ENCODE results near the gene OXTR.

OXTR gene

DNA sequence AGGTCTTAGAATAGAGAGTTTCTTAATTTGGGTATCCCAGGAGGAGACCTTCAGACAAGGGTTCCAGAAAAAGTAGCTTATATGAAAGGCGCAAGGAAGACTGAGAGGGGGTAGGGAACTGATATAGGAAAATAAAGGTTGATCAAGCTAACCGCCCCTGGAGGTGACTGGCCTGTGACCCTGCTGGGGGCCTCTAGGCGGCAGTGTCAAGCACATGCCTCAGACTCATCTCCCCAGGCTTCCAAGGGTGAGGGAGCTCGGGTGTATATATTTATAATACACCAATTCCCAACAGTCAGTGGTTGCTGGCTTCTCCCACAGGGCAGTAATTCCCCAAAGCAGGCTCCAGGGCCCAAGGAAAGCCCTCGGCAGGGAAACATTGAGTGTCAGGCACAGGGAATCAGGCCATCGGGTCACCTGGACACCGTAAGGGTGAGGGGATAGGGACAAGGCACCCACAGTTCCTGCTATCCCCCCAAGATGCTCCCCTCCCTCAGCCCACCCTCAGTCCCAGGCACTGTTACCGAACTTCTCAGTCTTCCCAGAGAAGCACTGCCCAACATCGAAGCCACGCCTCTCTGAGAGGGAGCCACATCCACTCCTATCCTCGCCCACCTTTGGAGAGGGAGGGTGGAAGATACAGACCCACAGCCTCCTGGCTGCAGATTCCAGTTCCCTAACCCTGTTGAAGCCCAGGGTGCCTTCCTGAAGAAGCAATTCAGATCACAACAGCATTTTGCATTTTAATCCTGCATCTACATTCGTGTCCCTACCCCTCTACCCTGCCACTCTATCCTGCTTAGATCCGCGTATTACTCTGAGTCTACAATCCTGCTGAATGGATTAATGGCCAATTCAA lies 55.3 kb downstream of the OXTR start:
- no peaks in the 10 kb centered on the region for H4K20me1 ChIP-seq
- no peaks in the 10 kb centered on the region for H3K9me3 ChIP-seq
- H3K4me1 ChIP-seq = peaks cover 25% of the 10 kb centered on the region
- H3K4me3 ChIP-seq = no peak overlapping the region
- no peaks in the 10 kb centered on the region for H3K36me3 ChIP-seq
- no peak overlapping the region for H3K27ac ChIP-seq
- no peak overlapping the region for H3K9ac ChIP-seq
- TF ChIP-seq Cebpa-rat (IDR thresholded peaks at IDR 0.05) = no peak
- H3K4me2 ChIP-seq = no peak overlapping the region
- no peaks in the 10 kb centered on the region; the same call in 1 of the 2 replicates for H3K27me3 ChIP-seq

DNA sequence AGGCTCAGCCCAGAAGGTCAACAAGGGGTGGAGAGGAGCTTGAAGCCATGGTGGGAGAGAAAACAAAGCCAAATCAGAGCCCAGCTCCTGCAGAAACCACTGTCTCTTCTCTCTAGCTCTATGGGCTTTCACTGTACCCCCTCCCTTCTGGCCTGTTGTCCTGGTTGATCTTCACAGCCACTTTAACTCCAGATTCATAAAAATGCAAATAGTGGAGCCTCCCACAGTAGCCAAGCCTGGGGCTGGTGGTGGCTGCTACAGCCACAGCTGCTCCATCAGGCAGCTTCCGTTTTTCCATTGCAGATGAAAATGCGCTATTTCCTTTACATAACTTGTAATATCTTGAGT lies 56.5 kb downstream of the OXTR start:
- no peak for TF ChIP-seq Cebpa-rat (IDR thresholded peaks at IDR 0.05)
- 0 out of 2 replicates have a peak overlapping the region, but pooled peaks have one; percentile 37 for H3K27ac ChIP-seq
- H3K36me3 ChIP-seq = no peaks in the 10 kb centered on the region
- H3K27me3 ChIP-seq = no peaks in the 10 kb centered on the region; the same call in 1 of the 2 replicates
- no peaks in the 10 kb centered on the region for H4K20me1 ChIP-seq
- H3K9ac ChIP-seq = no peak overlapping the region
- no peak overlapping the region for H3K4me3 ChIP-seq
- peaks cover 29% of the 10 kb centered on the region for H3K4me1 ChIP-seq
- H3K4me2 ChIP-seq = peak overlapping the region; percentile 44
- no peaks in the 10 kb centered on the region for H3K9me3 ChIP-seq

DNA sequence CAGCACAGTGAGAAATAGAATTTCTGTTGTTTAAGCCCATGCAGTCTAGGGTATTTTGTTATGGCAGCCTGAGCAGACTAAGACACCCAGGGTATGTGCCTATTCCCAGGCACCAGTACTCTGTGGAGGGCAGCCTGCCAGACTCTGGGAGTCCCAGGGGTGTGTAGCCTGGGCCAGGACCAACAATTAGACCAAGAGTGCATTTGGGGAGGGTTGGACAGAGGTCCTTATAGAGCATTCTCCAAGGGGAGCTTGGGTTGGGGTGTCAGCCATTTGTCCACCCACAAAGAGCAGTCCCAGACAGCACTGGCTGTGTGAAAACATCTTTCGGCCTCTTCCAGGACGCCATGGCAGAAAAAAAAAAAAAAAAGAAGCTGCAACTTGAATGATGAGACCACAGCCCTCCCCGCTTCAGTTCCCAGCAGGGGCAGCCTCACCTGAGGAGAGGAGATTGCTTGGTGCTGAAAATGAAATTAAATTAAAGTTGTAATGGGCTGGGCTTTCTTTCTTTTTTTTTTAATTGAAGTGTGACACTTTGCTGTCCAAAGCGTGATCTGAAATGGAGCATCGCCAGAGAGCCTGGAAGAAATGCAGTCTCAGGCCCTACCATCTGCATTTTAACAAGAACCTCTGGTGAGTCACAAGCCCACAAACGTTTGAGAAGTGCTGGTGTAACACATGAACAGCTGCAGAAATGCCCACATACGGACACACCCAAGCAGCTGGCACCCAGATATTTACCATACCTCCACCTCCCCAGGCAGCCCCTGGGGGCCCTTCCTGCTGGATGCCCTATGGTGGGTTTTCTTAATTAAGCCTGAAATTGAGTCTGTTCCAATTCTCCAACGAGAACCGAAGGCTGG lies 57.1 kb downstream of the OXTR start:
- H3K9ac ChIP-seq = no peak overlapping the region
- no peaks in the 10 kb centered on the region for H3K9me3 ChIP-seq
- no peaks in the 10 kb centered on the region for H3K36me3 ChIP-seq
- H3K4me1 ChIP-seq = peaks cover 29% of the 10 kb centered on the region
- H4K20me1 ChIP-seq = no peaks in the 10 kb centered on the region
- H3K27ac ChIP-seq = peak overlapping the region; percentile 37; the same call in 1 of the 2 replicates
- no peak for TF ChIP-seq Cebpa-rat (IDR thresholded peaks at IDR 0.05)
- H3K27me3 ChIP-seq = no peaks in the 10 kb centered on the region; the same call in 1 of the 2 replicates
- H3K4me2 ChIP-seq = peak overlapping the region; percentile 44
- H3K4me3 ChIP-seq = no peak overlapping the region

DNA sequence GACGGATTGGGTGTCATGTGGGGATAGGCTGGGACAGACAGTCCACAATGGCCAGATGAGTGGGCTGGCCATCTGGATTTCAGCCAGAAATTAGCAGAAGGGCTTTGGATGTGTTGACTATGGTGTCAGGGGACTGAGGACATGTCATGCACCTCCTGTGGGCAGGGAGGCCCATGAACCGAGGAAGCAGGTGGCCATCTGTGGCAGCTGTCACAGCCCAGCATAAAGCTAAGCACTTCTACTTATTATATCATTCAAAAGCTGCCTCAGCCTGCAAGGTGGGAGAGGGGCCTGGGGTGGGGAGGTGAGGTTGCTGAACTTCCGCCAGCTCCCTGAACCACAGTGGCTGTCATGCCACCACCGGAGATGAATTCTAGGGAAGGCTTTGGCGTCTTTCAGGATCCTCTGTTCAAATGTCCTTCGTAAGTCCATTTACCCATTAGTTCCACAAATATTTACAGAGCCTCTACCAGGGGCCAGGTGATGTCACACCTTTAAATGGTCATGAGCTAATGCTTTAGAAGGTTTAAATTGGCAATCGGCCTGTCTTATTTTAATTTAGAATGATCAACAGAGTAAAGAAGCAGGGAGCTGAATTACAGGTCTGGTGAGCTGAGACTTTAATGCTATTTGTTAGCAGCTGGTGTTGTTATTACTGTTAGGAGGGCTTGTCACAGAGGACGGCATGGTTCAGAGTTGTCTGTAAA lies 59.5 kb downstream of the OXTR start:
- Histone ChIP-seq H3K27me3 (no peaks in the 10 kb centered on the region; the same call in 1 of the 2 replicates), H3K4me2 (no peak overlapping the region), H3K27ac (no peak overlapping the region), H3K9me3 (peaks cover 9% of the 10 kb centered on the region), H3K9ac (no peak overlapping the region), H3K4me3 (no peak overlapping the region), H3K36me3 (no peaks in the 10 kb centered on the region), H3K4me1 (peaks cover 29% of the 10 kb centered on the region), H4K20me1 (no peaks in the 10 kb centered on the region)
- no peak for TF ChIP-seq Cebpa-rat (IDR thresholded peaks at IDR 0.05)

DNA sequence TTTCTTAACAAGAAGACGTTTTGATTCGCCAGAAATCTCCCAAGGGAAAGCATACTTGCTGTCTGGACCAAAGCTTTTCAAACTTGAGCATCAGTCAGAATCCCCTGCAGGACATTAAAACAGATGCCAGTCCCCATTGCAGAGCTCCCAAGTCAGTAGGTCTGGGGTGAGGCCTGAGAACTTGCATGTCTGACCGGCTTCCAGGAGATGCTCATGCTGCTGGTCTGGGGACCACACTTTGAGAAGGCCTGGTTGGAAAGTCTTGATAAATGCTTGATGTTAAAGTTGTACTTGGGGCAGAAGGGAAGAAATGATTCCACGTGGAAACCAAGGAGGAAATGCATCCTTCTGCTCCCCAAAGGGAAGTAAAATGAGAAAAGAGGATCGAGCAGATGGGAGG lies 60.1 kb downstream of the OXTR start:
- H4K20me1 ChIP-seq = no peaks in the 10 kb centered on the region
- no peak for TF ChIP-seq Cebpa-rat (IDR thresholded peaks at IDR 0.05)
- peaks cover 9% of the 10 kb centered on the region for H3K9me3 ChIP-seq
- no peak overlapping the region for H3K4me2 ChIP-seq
- no peak overlapping the region for H3K27ac ChIP-seq
- H3K9ac ChIP-seq = no peak overlapping the region
- H3K27me3 ChIP-seq = no peaks in the 10 kb centered on the region; the same call in 1 of the 2 replicates
- H3K4me1 ChIP-seq = peaks cover 29% of the 10 kb centered on the region
- no peak overlapping the region for H3K4me3 ChIP-seq
- no peaks in the 10 kb centered on the region for H3K36me3 ChIP-seq

DNA sequence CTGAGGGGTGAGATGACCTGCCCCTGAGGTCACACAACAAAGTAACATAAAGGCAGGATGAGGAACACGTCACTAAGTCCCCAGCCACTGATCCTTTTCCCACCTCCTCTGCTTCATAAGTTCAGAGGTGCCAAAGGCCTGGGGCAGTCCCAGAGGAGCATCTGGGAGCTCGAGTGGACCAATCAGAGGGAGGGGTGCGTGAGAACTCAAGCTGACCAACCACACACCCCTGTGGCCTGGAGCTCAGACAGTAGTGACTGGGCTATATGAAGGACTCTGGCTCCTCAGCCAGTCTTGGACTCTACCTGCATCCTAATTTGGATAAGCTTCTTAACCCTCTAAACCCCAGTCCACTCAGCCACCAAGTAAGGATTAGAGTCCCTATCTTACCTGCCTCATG lies 63.8 kb downstream of the OXTR start:
- Histone ChIP-seq H3K27ac (no peak overlapping the region), H3K4me3 (no peak overlapping the region), H3K4me1 (peaks cover 13% of the 10 kb centered on the region), H3K4me2 (no peak overlapping the region), H3K9me3 (peaks cover 22% of the 10 kb centered on the region), H3K36me3 (no peaks in the 10 kb centered on the region), H4K20me1 (no peaks in the 10 kb centered on the region), H3K27me3 (no peaks in the 10 kb centered on the region), H3K9ac (no peak overlapping the region)
- TF ChIP-seq Cebpa-rat (IDR thresholded peaks at IDR 0.05) = no peak

DNA sequence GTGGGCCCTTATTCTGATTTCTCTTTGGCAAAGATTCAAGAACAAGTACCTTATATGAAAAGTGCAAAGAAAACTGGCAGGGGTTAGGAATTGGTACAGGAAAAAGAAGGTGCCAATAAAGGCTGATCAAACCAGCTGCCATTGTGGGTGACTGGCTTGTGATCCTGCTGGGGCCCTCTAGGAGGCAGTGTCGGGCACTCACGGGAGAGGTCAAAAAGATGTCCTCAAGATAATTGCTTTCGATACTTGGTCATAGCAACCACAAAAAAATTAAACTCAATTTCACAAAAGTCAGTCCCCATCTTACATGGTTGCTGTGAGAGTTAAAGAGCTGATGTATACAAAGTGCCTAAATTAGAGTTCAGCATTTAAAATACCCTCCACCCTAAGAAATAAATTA lies 66.9 kb downstream of the OXTR start:
- Histone ChIP-seq H3K36me3 (no peaks in the 10 kb centered on the region), H3K9me3 (peaks cover 53% of the 10 kb centered on the region), H3K4me1 (no peaks in the 10 kb centered on the region), H3K27me3 (no peaks in the 10 kb centered on the region), H3K4me3 (no peak overlapping the region), H3K27ac (no peak overlapping the region), H4K20me1 (no peaks in the 10 kb centered on the region), H3K9ac (no peak overlapping the region), H3K4me2 (no peak overlapping the region)
- no peak for TF ChIP-seq Cebpa-rat (IDR thresholded peaks at IDR 0.05)

Measured in BLaER1 (cell line).